Measurements from ENCODE around the gene UBE2J2. TPM values are rescaled to one million over a fixed set of nuclear protein-coding genes. Genes with fewer than 3 reads are reported as not detected.

UBE2J2 gene
- total RNA-seq, 6 experiments from 2014 or later: 56.2 to 67.9 (median 61.1) TPM

DNA sequence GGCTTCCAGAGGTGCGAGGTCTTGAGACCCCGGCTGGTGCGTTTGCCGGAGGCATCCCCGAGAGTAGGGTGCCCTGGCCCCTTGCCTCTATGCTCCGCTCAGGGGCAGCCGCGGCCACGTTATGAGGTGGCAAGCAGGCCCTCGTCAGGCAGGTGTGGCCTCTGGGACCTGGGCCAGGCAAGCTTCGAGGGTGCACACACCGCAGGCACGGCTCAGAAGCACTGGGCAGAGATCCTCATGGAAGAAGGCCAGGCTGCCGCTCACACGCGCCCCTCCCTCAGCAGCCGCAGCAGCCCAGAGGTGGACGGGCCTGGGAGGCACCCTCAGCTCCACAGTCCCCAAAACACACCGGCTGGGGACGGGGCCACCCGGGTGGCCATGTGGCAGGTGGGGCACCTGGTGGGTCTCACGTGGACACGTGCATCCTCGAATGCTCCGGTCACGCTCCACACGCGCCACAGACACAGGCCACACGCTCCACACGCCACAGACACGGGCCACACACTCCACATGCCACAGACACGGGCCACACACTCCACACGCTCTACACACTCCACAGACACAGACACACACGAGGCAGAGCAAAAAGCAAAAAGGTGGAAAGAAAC is 48.3 kb downstream of the UBE2J2 start:
- no peak overlapping the region for H3K27ac Mint-ChIP-seq
- no peak for TF ChIP-seq CTCF (IDR thresholded peaks at IDR 0.05)
- no peak overlapping the region for H3K4me3 Mint-ChIP-seq

DNA sequence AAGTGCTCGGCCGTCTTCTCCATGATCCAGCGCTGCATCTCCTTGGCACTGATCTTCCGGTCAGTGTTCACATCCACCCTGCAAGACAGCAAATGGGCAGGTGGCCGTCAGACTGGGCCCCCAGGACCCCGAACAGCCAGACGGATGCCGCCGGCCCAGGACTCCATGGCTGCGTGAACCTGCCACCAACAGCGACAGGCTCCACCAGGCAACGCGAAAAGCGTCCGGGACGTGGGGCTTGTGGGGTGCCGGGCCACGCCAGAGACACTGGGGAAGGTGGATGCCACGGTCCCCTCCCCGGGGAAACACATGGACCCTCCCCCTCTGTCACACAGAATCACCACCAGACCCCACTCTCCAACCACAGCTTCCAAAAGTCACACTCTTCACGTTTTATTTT is 49.8 kb downstream of the UBE2J2 start:
- DNase-seq: no peak
- Mint-ChIP-seq H3K36me3 (ENCODE audit: low read depth) (peaks cover 28% of the 10 kb centered on the region), H3K27me3 (ENCODE audit: insufficient read depth) (no peaks in the 10 kb centered on the region), H3K27ac (no peak overlapping the region), H3K4me1 (ENCODE audit: low read depth) (no peaks in the 10 kb centered on the region), H3K4me3 (no peak overlapping the region), H3K9me3 (no peaks in the 10 kb centered on the region)
- TF ChIP-seq CTCF (IDR thresholded peaks at IDR 0.05): no peak

More for the DNA sequence above, 48.3 kb downstream of the UBE2J2 start:
- Mint-ChIP-seq H3K36me3 (ENCODE audit: low read depth) (peaks cover 33% of the 10 kb centered on the region), H3K9me3 (no peaks in the 10 kb centered on the region), H3K27me3 (ENCODE audit: insufficient read depth) (0 out of 2 replicates have a peak, but pooled peaks cover 1% of the 10 kb centered on the region), H3K4me1 (ENCODE audit: low read depth) (peaks cover 7% of the 10 kb centered on the region)
- DNase-seq: no peak

DNA sequence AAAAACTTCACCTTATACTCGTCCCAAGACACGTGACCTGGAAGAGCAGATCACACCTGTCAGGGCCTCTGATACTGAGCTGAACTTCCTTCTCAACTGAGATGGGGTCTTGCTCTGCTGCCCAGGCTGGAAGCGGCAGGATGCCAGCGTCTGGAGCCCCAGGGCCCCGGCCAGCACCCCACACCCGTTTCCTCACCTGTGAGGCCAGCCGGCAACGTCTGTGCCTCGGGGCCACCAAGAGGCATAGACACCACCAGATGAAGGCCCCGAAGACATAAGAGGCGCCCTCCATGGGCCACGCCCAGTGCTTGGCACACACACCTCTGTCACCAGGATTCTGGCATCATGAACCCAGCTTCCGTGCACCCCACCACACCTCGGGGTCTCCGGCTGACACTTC is 50.3 kb downstream of the UBE2J2 start:
- no peaks in the 10 kb centered on the region for H3K27me3 Mint-ChIP-seq (ENCODE audit: insufficient read depth)
- no peaks in the 10 kb centered on the region for H3K4me1 Mint-ChIP-seq (ENCODE audit: low read depth)
- peaks cover 28% of the 10 kb centered on the region for H3K36me3 Mint-ChIP-seq (ENCODE audit: low read depth)
- no peak overlapping the region for H3K4me3 Mint-ChIP-seq
- DNase-seq: no peak
- no peak overlapping the region for H3K27ac Mint-ChIP-seq
- H3K9me3 Mint-ChIP-seq: no peaks in the 10 kb centered on the region
- TF ChIP-seq CTCF (IDR thresholded peaks at IDR 0.05): no peak

DNA sequence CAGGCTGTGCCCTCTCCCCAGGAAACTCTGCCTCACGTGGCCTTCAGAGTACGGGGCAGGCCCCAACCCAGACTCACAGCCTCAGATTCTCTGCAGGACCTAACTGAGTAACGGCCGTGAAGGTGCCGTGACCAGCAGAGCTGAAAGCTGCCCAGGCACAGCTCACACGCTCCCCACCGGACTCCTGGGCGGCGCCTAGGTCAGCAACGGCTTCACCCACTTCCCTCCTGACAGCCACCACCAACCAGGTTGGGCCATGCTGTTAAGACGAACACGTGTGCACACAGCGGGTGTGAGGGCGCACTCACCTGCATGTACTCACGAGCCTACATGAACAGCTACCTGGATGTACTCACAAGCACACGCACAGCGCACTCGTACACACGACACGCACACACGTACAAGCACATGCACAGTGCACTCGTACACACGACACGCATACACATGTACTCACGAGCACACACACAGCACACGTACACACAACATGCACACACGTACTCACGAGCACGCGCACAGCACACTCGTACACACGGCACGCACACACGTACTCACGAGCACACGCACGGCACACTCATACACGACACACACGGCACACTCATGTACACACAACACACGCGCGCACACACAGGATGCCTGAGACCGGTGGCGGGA is 51.0 kb downstream of the UBE2J2 start:
- Mint-ChIP-seq H3K27ac (no peak overlapping the region), H3K9me3 (no peaks in the 10 kb centered on the region), H3K36me3 (ENCODE audit: low read depth) (peaks cover 32% of the 10 kb centered on the region), H3K4me1 (ENCODE audit: low read depth) (no peaks in the 10 kb centered on the region), H3K27me3 (ENCODE audit: insufficient read depth) (0 out of 2 replicates have a peak, but pooled peaks cover under 1% of the 10 kb centered on the region), H3K4me3 (no peak overlapping the region)
- no peak for TF ChIP-seq CTCF (IDR thresholded peaks at IDR 0.05)
- DNase-seq: no peak

DNA sequence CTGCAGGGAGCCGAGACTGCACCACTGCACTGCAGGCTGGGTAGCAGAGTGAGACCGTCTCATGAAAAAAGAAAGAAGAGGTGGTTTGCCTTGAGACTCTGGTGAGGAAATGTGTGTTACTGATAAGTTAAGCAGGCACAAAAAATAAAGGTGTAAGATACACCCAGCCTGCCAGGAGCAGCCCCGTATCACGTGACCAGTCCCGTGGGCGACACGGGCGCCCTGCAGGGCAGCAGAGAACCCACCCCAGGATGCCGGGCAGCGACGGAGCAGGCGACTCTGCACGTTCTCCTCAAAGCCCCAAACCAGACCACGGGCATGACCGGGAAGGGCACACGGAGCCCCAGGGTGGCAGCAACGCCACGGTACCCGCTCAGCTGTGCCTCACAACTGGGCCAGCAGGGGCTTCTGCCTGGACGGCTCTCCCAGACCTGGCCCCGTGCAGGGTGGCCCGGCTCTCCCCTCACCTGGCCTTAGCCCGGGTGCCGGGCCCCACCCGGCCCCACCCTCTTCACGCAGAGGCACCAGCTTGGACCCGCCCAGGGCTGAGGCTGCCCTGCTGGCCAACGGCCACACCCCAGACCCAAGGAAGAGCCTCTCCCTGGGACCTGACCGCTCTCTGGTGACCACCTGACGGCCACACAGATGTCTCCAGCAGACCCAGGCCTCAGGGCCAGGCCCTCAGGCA is 51.6 kb downstream of the UBE2J2 start:
- Mint-ChIP-seq H3K27me3 (ENCODE audit: insufficient read depth) (0 out of 2 replicates have a peak, but pooled peaks cover 1% of the 10 kb centered on the region), H3K9me3 (no peaks in the 10 kb centered on the region), H3K4me1 (ENCODE audit: low read depth) (no peaks in the 10 kb centered on the region), H3K4me3 (no peak overlapping the region), H3K36me3 (ENCODE audit: low read depth) (peaks cover 32% of the 10 kb centered on the region), H3K27ac (no peak overlapping the region)
- no peak for DNase-seq
- no peak for TF ChIP-seq CTCF (IDR thresholded peaks at IDR 0.05)

All from HFFc6 (cell line).